OCI-LY1 (cell line): Measurements from ENCODE around the gene CD6.

ENCODE experiments used
- H2AFZ ChIP-seq: fragments of 200-600 bp; sonication (generic), shearing (Covaris generic); 2 replicates; pipeline ENCODE4 v1.6.0; 2014; ENCODE audit warnings: antibody characterized with exemption, mild to moderate bottlenecking, low read length
- H3F3A ChIP-seq: fragments of 200-600 bp; sonication (generic), shearing (Covaris generic); 2 replicates; pipeline ENCODE4 v1.6.0; 2014; ENCODE audit warnings: mild to moderate bottlenecking, antibody characterized with exemption, low read length, moderate library complexity; ENCODE audit not compliant: insufficient read depth
- H3K27ac ChIP-seq: fragments of 200-600 bp; sonication (generic); 2 replicates; pipeline ENCODE4 v1.5.1; 2014; ENCODE audit warnings: low read length, mixed run types, mild to moderate bottlenecking, low read depth; ENCODE audit not compliant: poor library complexity, severe bottlenecking
- H3K27me3 ChIP-seq: fragments of 200-600 bp; sonication (generic); 2 replicates; pipeline ENCODE4 v1.6.0; 2014; ENCODE audit warnings: antibody characterized with exemption, mild to moderate bottlenecking, low read length, moderate library complexity; ENCODE audit not compliant: insufficient read depth
- H3K36me3 ChIP-seq: fragments of 200-600 bp; sonication (generic); 2 replicates; pipeline ENCODE4 v1.6.1; 2014; ENCODE audit warnings: mild to moderate bottlenecking, antibody characterized with exemption, low read length, moderate library complexity, mixed read lengths; ENCODE audit not compliant: insufficient read depth
- H3K4me1 ChIP-seq: fragments of 200-600 bp; sonication (generic); 2 replicates; pipeline ENCODE4 v1.5.1; 2014; ENCODE audit warnings: mild to moderate bottlenecking, low read length, moderate library complexity; ENCODE audit not compliant: insufficient read depth, severe bottlenecking
- H3K4me2 ChIP-seq: fragments of 200-600 bp; sonication (generic), shearing (Covaris generic); 2 replicates; pipeline ENCODE4 v1.6.1; 2014; ENCODE audit warnings: low read length
- H3K4me3 ChIP-seq: fragments of 200-600 bp; sonication (generic); 2 replicates; pipeline ENCODE4 v1.5.1; 2014; ENCODE audit warnings: low read length, low read depth, mild to moderate bottlenecking, mixed read lengths; ENCODE audit not compliant: poor library complexity, severe bottlenecking
- H3K79me2 ChIP-seq: fragments of 200-600 bp; shearing (Covaris generic); 2 replicates; pipeline ENCODE4 v1.6.1; 2016; ENCODE audit warnings: mixed run types, low read length, mixed read lengths; ENCODE audit not compliant: insufficient read depth
- H3K9ac ChIP-seq: fragments of 200-600 bp; sonication (generic), shearing (Covaris generic); 2 replicates; pipeline ENCODE4 v1.6.1; 2014; ENCODE audit warnings: mild to moderate bottlenecking, low read length, mixed read lengths
- H3K9me2 ChIP-seq: fragments of 200-600 bp; sonication (generic), shearing (Covaris generic); 2 replicates; pipeline ENCODE4 v1.6.1; 2014; ENCODE audit warnings: low read depth, mild to moderate bottlenecking, low read length, mixed read lengths
- H3K9me3 ChIP-seq: fragments of 200-600 bp; shearing (Covaris generic); 2 replicates; pipeline ENCODE4 v1.6.1; 2014; ENCODE audit warnings: low read length, mixed read lengths
- H4K20me1 ChIP-seq: fragments of 200-600 bp; sonication (generic), shearing (Covaris generic); 2 replicates; pipeline ENCODE4 v1.6.0; 2016; ENCODE audit warnings: mild to moderate bottlenecking, low read length; ENCODE audit not compliant: insufficient read depth
- CTCF ChIP-seq: fragments of 200-600 bp; sonication (generic), shearing (Covaris generic); IDR thresholded peaks from 2 replicates; pipeline ENCODE4 v1.5.1; 2017; ENCODE audit warnings: mild to moderate bottlenecking, antibody characterized with exemption, low read length, moderate library complexity, mixed read lengths
- EZH2 ChIP-seq: fragments of 200-600 bp; sonication (generic), shearing (Covaris generic); IDR thresholded peaks from 2 replicates; pipeline ENCODE4 v1.8.0; 2017; ENCODE audit warnings: borderline replicate concordance, mixed run types, mild to moderate bottlenecking, antibody characterized with exemption, low read length, moderate library complexity, mixed read lengths

Gene CD6

GRCh38 chr11:61027141-61027840 lies 55.8 kb downstream of the CD6 start:
- Histone ChIP-seq H3K27me3 (no peaks in the 10 kb centered on the region), H3F3A (no peaks in the 10 kb centered on the region), H3K9me3 (no peaks in the 10 kb centered on the region), H3K4me2 (peak overlapping the region; percentile 91), H3K9me2 (no peaks in the 10 kb centered on the region), H3K9ac (peak overlapping the region; percentile 83), H3K27ac (peak overlapping the region; percentile 95), H3K36me3 (no peaks in the 10 kb centered on the region), H3K4me3 (peak overlapping the region; percentile 67), H4K20me1 (no peaks in the 10 kb centered on the region), H3K79me2 (no peaks in the 10 kb centered on the region), H2AFZ (no peak overlapping the region), H3K4me1 (peaks cover 78% of the 10 kb centered on the region)
- TF ChIP-seq EZH2 (no peak), CTCF (no peak)

GRCh38 chr11:61028135-61028729 lies 56.8 kb downstream of the CD6 start:
- peak overlapping the region; percentile 83 for H3K9ac ChIP-seq
- no peak overlapping the region for H2AFZ ChIP-seq

GRCh38 chr11:61032824-61033223 lies 61.3 kb downstream of the CD6 start:
- Histone ChIP-seq H3K4me3 (no peak overlapping the region), H2AFZ (no peak overlapping the region), H3K9ac (no peak overlapping the region), H3K79me2 (no peaks in the 10 kb centered on the region), H3K27ac (no peak overlapping the region), H3K27me3 (no peaks in the 10 kb centered on the region), H3F3A (no peaks in the 10 kb centered on the region), H4K20me1 (no peaks in the 10 kb centered on the region), H3K4me1 (peaks cover 31% of the 10 kb centered on the region), H3K36me3 (no peaks in the 10 kb centered on the region), H3K4me2 (no peak overlapping the region), H3K9me3 (no peaks in the 10 kb centered on the region), H3K9me2 (no peaks in the 10 kb centered on the region)
- TF ChIP-seq CTCF (no peak), EZH2 (no peak)

More at GRCh38 chr11:61028135-61028729, 56.8 kb downstream of the CD6 start:
- Histone ChIP-seq H3K4me1 (peaks cover 68% of the 10 kb centered on the region), H3K4me3 (peak overlapping the region; percentile 67), H3K9me3 (no peaks in the 10 kb centered on the region), H3K27me3 (no peaks in the 10 kb centered on the region), H3K27ac (peak overlapping the region; percentile 95), H3F3A (no peaks in the 10 kb centered on the region), H3K36me3 (no peaks in the 10 kb centered on the region), H4K20me1 (no peaks in the 10 kb centered on the region), H3K9me2 (no peaks in the 10 kb centered on the region), H3K79me2 (no peaks in the 10 kb centered on the region), H3K4me2 (peak overlapping the region; percentile 91)
- TF ChIP-seq CTCF, result no peak
- no peak for TF ChIP-seq EZH2
